B cell (primary cell): ENCODE results near the gene ANTXR1.

ENCODE experiments used
- CTCF ChIP-seq: fragments of 200-600 bp; IDR thresholded peaks from one replicate; pipeline ENCODE4 v1.8.0; 2022; ENCODE audit warnings: antibody characterized with exemption, mild to moderate bottlenecking
- EZH2 ChIP-seq: IDR thresholded peaks from 2 replicates; pipeline ENCODE4 v1.6.1; 2012; ENCODE audit warnings: borderline replicate concordance, low read depth, mild to moderate bottlenecking, moderate library complexity, low read length; ENCODE audit not compliant: insufficient read depth, poor library complexity, severe bottlenecking

DNA sequence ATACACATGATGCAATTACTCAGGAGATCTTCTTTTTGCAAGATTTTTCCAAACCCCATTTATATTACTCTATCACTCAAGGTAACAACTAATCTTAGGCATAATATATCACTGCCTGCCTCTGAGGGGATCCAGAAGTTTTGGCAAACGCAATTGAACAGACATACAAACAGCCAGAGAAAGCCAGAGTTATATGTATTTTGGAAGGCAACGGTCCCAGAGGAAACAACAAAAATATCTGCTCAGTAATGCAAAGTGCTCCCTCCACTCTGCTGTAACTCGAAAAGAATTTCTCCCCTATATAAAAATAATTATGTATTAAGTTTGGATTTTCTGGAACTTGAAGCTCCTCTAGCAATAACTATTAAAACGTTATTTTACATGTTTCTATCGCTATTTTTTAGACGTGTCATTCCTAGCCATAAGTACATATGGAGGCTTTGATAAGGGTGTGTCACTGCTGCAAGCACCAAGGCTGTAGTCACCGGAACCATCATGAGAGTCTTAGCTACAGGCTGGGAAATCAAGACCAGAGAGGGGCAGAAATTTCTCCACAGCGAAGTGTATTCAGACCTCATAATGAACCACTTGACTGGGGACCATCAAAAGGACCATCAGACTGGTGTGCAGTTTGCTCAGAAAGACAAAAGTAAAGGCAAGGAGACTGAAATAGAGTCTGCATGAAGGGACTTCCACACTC, 42.3 kb upstream of the ANTXR1 start:
- TF ChIP-seq CTCF (no peak), EZH2 (no peak)
